ENCODE data around the gene QDPR. TPM values are rescaled to one million over a fixed set of nuclear protein-coding genes. Genes with fewer than 3 reads are reported as not detected.

Gene QDPR
- total and polyA plus RNA-seq, 5 donors, result 33.8 to 53.9 (median 45.4) TPM

GRCh38 chr4:17511051-17511450 is 839 bp downstream of the QDPR start:
- Histone ChIP-seq H3K9me3 (ENCODE audit: control insufficient read depth, low read length) (no peaks in the 10 kb centered on the region), H3K27me3 (ENCODE audit: control insufficient read depth, insufficient read depth) (no peaks in the 10 kb centered on the region), H3K4me3 (ENCODE audit: low read length) (peak overlapping the region; percentile 68), H3K27ac (ENCODE audit: low read length) (peak overlapping the region; percentile 13), H3K4me1 (ENCODE audit: control insufficient read depth, insufficient read depth, low read length) (no peaks in the 10 kb centered on the region)
- 14% methylated on average over 9 of the region's 9 CpGs for WGBS
- DNase-seq, result peak; percentile 33 to 64 (median 62)
- peak; percentile 18 to 46 for ATAC-seq
- intact Hi-C loops (cut with DNase I), result no loop called here

- Histone ChIP-seq H3K27ac (ENCODE audit: low read length) (no peak overlapping the region), H3K4me1 (ENCODE audit: control insufficient read depth, insufficient read depth, low read length) (no peaks in the 10 kb centered on the region), H3K9me3 (ENCODE audit: control insufficient read depth, low read length) (no peaks in the 10 kb centered on the region), H3K27me3 (ENCODE audit: control insufficient read depth, insufficient read depth) (no peaks in the 10 kb centered on the region), H3K4me3 (ENCODE audit: low read length) (peak overlapping the region; percentile 68)
- no peak for ATAC-seq
- intact Hi-C loops (cut with DNase I), result no loop called here
- DNase-seq, result no peak
- WGBS, result 84% methylated on average over 3 of the region's 3 CpGs
Observed at GRCh38 chr4:17510582-17510981, 1.3 kb downstream of the QDPR start.

GRCh38 chr4:17504081-17504480 is 7.8 kb downstream of the QDPR start:
- no peak for ATAC-seq
- Histone ChIP-seq H3K4me3 (ENCODE audit: low read length) (no peak overlapping the region), H3K4me1 (ENCODE audit: control insufficient read depth, insufficient read depth, low read length) (no peaks in the 10 kb centered on the region), H3K27ac (ENCODE audit: low read length) (no peak overlapping the region), H3K27me3 (ENCODE audit: control insufficient read depth, insufficient read depth) (no peaks in the 10 kb centered on the region), H3K9me3 (ENCODE audit: control insufficient read depth, low read length) (no peaks in the 10 kb centered on the region)
- DNase-seq, result no peak
- 87% methylated on average over 7 of the region's 7 CpGs for WGBS
- intact Hi-C loops (cut with DNase I), result no loop called here

- Histone ChIP-seq H3K27me3 (ENCODE audit: control insufficient read depth, insufficient read depth) (no peaks in the 10 kb centered on the region), H3K27ac (ENCODE audit: low read length) (no peak overlapping the region), H3K4me1 (ENCODE audit: control insufficient read depth, insufficient read depth, low read length) (no peaks in the 10 kb centered on the region), H3K9me3 (ENCODE audit: control insufficient read depth, low read length) (no peaks in the 10 kb centered on the region), H3K4me3 (ENCODE audit: low read length) (no peak overlapping the region)
- ATAC-seq (no peak), DNase-seq (no peak)
- WGBS, result 93% methylated on average over 3 of the region's 3 CpGs
- intact Hi-C loops (cut with DNase I), result no loop called here
Observed at GRCh38 chr4:17502756-17503155, 9.1 kb downstream of the QDPR start.

- intact Hi-C loops (cut with DNase I), result no loop called here
- DNase-seq, result no peak
- H3K27me3 ChIP-seq (ENCODE audit: control insufficient read depth, insufficient read depth), result no peaks in the 10 kb centered on the region
- H3K27ac ChIP-seq (ENCODE audit: low read length), result no peak overlapping the region
- no peaks in the 10 kb centered on the region for H3K4me1 ChIP-seq (ENCODE audit: control insufficient read depth, insufficient read depth, low read length)
- ATAC-seq, result no peak
- H3K9me3 ChIP-seq (ENCODE audit: control insufficient read depth, low read length), result no peaks in the 10 kb centered on the region
- H3K4me3 ChIP-seq (ENCODE audit: low read length), result no peak overlapping the region
Observed at GRCh38 chr4:17500574-17500973, 11.3 kb downstream of the QDPR start.

- intact Hi-C loops (cut with DNase I), result no loop called here
- DNase-seq, result no peak
- Histone ChIP-seq H3K4me1 (ENCODE audit: control insufficient read depth, insufficient read depth, low read length) (no peaks in the 10 kb centered on the region), H3K27ac (ENCODE audit: low read length) (no peak overlapping the region), H3K27me3 (ENCODE audit: control insufficient read depth, insufficient read depth) (no peaks in the 10 kb centered on the region), H3K4me3 (ENCODE audit: low read length) (no peak overlapping the region), H3K9me3 (ENCODE audit: control insufficient read depth, low read length) (no peaks in the 10 kb centered on the region)
- no peak for ATAC-seq
- WGBS, result 90% methylated on average over 7 of the region's 7 CpGs
Observed at GRCh38 chr4:17497890-17498523, 13.9 kb downstream of the QDPR start.

GRCh38 chr4:17494258-17495190 is 17.4 kb downstream of the QDPR start:
- intact Hi-C loops (cut with DNase I), result no loop called here
- 74% methylated on average over 10 of the region's 10 CpGs for WGBS
- H3K27me3 ChIP-seq (ENCODE audit: control insufficient read depth, insufficient read depth), result no peaks in the 10 kb centered on the region
- DNase-seq (no peak), ATAC-seq (peak in 1 of 2 donors; percentile 53)
- H3K9me3 ChIP-seq (ENCODE audit: control insufficient read depth, low read length), result no peaks in the 10 kb centered on the region
- H3K4me1 ChIP-seq (ENCODE audit: control insufficient read depth, insufficient read depth, low read length), result no peaks in the 10 kb centered on the region
- H3K27ac ChIP-seq (ENCODE audit: low read length), result no peak overlapping the region
- H3K4me3 ChIP-seq (ENCODE audit: low read length), result no peak overlapping the region

GRCh38 chr4:17493619-17494018 is 18.3 kb downstream of the QDPR start:
- Histone ChIP-seq H3K27ac (ENCODE audit: low read length) (no peak overlapping the region), H3K9me3 (ENCODE audit: control insufficient read depth, low read length) (no peaks in the 10 kb centered on the region), H3K4me1 (ENCODE audit: control insufficient read depth, insufficient read depth, low read length) (no peaks in the 10 kb centered on the region), H3K4me3 (ENCODE audit: low read length) (no peak overlapping the region), H3K27me3 (ENCODE audit: control insufficient read depth, insufficient read depth) (no peaks in the 10 kb centered on the region)
- ATAC-seq (no peak), DNase-seq (no peak)
- intact Hi-C loops (cut with DNase I), result no loop called here
- 80% methylated on average over 4 of the region's 4 CpGs for WGBS

GRCh38 chr4:17492876-17493275 is 19.0 kb downstream of the QDPR start:
- DNase-seq (no peak), ATAC-seq (no peak)
- no peak overlapping the region for H3K27ac ChIP-seq (ENCODE audit: low read length)
- WGBS, result 97% methylated on average over 2 of the region's 2 CpGs
- no peaks in the 10 kb centered on the region for H3K27me3 ChIP-seq (ENCODE audit: control insufficient read depth, insufficient read depth)
- intact Hi-C loops (cut with DNase I), result no loop called here
- H3K9me3 ChIP-seq (ENCODE audit: control insufficient read depth, low read length), result no peaks in the 10 kb centered on the region
- no peak overlapping the region for H3K4me3 ChIP-seq (ENCODE audit: low read length)
- no peaks in the 10 kb centered on the region for H3K4me1 ChIP-seq (ENCODE audit: control insufficient read depth, insufficient read depth, low read length)

GRCh38 chr4:17492058-17492741 is 19.7 kb downstream of the QDPR start:
- intact Hi-C loops (cut with DNase I), result no loop called here
- DNase-seq (no peak), ATAC-seq (no peak)
- Histone ChIP-seq H3K4me1 (ENCODE audit: control insufficient read depth, insufficient read depth, low read length) (no peaks in the 10 kb centered on the region), H3K4me3 (ENCODE audit: low read length) (no peak overlapping the region), H3K9me3 (ENCODE audit: control insufficient read depth, low read length) (no peaks in the 10 kb centered on the region), H3K27ac (ENCODE audit: low read length) (no peak overlapping the region), H3K27me3 (ENCODE audit: control insufficient read depth, insufficient read depth) (no peaks in the 10 kb centered on the region)
- WGBS, result 82% methylated on average over 15 of the region's 15 CpGs

GRCh38 chr4:17491196-17491595 is 20.7 kb downstream of the QDPR start:
- 80% methylated on average over 3 of the region's 3 CpGs for WGBS

More at GRCh38 chr4:17491196-17491595, 20.7 kb downstream of the QDPR start:
- Histone ChIP-seq H3K9me3 (ENCODE audit: control insufficient read depth, low read length) (no peaks in the 10 kb centered on the region), H3K4me3 (ENCODE audit: low read length) (no peak overlapping the region), H3K27me3 (ENCODE audit: control insufficient read depth, insufficient read depth) (no peaks in the 10 kb centered on the region), H3K4me1 (ENCODE audit: control insufficient read depth, insufficient read depth, low read length) (no peaks in the 10 kb centered on the region), H3K27ac (ENCODE audit: low read length) (no peak overlapping the region)
- ATAC-seq (no peak), DNase-seq (no peak)
- intact Hi-C loops (cut with DNase I), result no loop called here
